CD14-positive monocyte (primary cell): Measurements from ENCODE around the gene AP4E1. TPM values are rescaled to one million over a fixed set of nuclear protein-coding genes. Genes with fewer than 3 reads are reported as not detected.
A peak's percentile ranks its signal among the peaks of the same experiment; 100 is the strongest.

Source experiments
- DNase-seq, 3 donors: peaks; one replicate each; pipeline ENCODE4 v3.0.0-alpha.2; 2011 to 2022
- H2AFZ ChIP-seq: 2 replicates; pipeline ENCODE4 v1.6.0; 2012; ENCODE audit warnings: mild to moderate bottlenecking, low read depth, low read length, inconsistent platforms; ENCODE audit not compliant: insufficient read depth, poor library complexity, severe bottlenecking
- H3K27ac ChIP-seq, 2 donors: 1 replicate in 1 of 2; 2 replicates in 1 of 2; pipeline ENCODE4 v1.5.1; 2012 to 2013; ENCODE audit warnings: low read length in 2 of 2, control low read depth in 1 of 2, inconsistent platforms in 1 of 2, low read depth in 1 of 2, mild to moderate bottlenecking in 1 of 2
- H3K27me3 ChIP-seq, 2 donors: one replicate each; pipeline versions ENCODE4 v1.6.0 to v1.6.1; 2011 to 2013; ENCODE audit warnings: low read length in 2 of 2; ENCODE audit not compliant: control insufficient read depth in 2 of 2, insufficient read depth in 2 of 2
- H3K36me3 ChIP-seq, 2 donors: replicated peaks in 1 of 2; 1 replicate in 1 of 2; 2 replicates in 1 of 2; pipeline versions ENCODE4 v1.5.1 to v1.6.1; 2012 to 2013; ENCODE audit warnings: low read length in 2 of 2, control low read depth in 1 of 2, inconsistent platforms in 1 of 2, mild to moderate bottlenecking in 1 of 2; ENCODE audit not compliant: insufficient read depth in 2 of 2, control insufficient read depth in 1 of 2
- H3K4me1 ChIP-seq, 2 donors: 1 replicate in 1 of 2; 2 replicates in 1 of 2; pipeline versions ENCODE4 v1.5.1 to v1.6.1; 2012 to 2013; ENCODE audit warnings: low read length in 2 of 2, control low read depth in 1 of 2, inconsistent platforms in 1 of 2, mild to moderate bottlenecking in 1 of 2, moderate library complexity in 1 of 2; ENCODE audit not compliant: insufficient read depth in 2 of 2, control insufficient read depth in 1 of 2
- H3K4me2 ChIP-seq: replicated peaks from 2 replicates; pipeline ENCODE3; 2012; ENCODE audit warnings: low read length, moderate library complexity, mild to moderate bottlenecking; ENCODE audit not compliant: poor library complexity, severe bottlenecking; ENCODE audit errors: extremely low read depth
- H3K4me3 ChIP-seq, 3 experiments: fragments of 200-600 bp in 1 of 3; sonication (generic) in 1 of 3; replicated peaks in 1 of 3; 1 replicate in 2 of 3; 2 replicates in 1 of 3; pipeline ENCODE4 v1.5.1; 2011 to 2013; ENCODE audit warnings: low read length in 3 of 3, mild to moderate bottlenecking in 3 of 3, control low read depth in 2 of 3, low read depth in 2 of 3, inconsistent platforms in 1 of 3, moderate library complexity in 1 of 3
- H3K79me2 ChIP-seq: 2 replicates; pipeline ENCODE4 v1.6.0; 2012; ENCODE audit warnings: mild to moderate bottlenecking, control low read depth, inconsistent platforms, low read length, moderate library complexity; ENCODE audit not compliant: insufficient read depth
- H3K9ac ChIP-seq: 2 replicates; pipeline ENCODE4 v1.6.0; 2017; ENCODE audit warnings: low read length, mild to moderate bottlenecking; ENCODE audit not compliant: insufficient read depth, poor library complexity, severe bottlenecking
- H3K9me3 ChIP-seq, 2 donors: replicated peaks in 1 of 2; 1 replicate in 1 of 2; 2 replicates in 1 of 2; pipeline versions ENCODE4 v1.5.1 to v1.6.1; 2012 to 2013; ENCODE audit warnings: low read length in 2 of 2, control low read depth in 1 of 2; ENCODE audit not compliant: control insufficient read depth in 1 of 2, insufficient read depth in 1 of 2
- H4K20me1 ChIP-seq: 2 replicates; pipeline ENCODE4 v1.6.0; 2012; ENCODE audit warnings: mild to moderate bottlenecking, low read length, control low read depth, moderate library complexity; ENCODE audit not compliant: insufficient read depth
- H3K27ac Mint-ChIP-seq, 7 donors: one replicate each; pipeline ENCODE4 v1.8.0; 2020; ENCODE audit warnings: mild to moderate bottlenecking in 7 of 7, mixed read lengths in 7 of 7, moderate library complexity in 6 of 7, inconsistent platforms in 2 of 7
- H3K27me3 Mint-ChIP-seq, 3 donors: one replicate each; pipeline ENCODE4 v1.8.0; 2021 to 2022; ENCODE audit warnings: low read depth in 3 of 3, mild to moderate bottlenecking in 3 of 3, mixed read lengths in 3 of 3, moderate library complexity in 3 of 3, inconsistent platforms in 1 of 3
- H3K36me3 Mint-ChIP-seq, 2 donors: one replicate each; pipeline ENCODE4 v1.8.0; 2020; ENCODE audit warnings: mixed read lengths in 2 of 2, inconsistent platforms in 1 of 2, mild to moderate bottlenecking in 1 of 2
- H3K4me1 Mint-ChIP-seq: one replicate; pipeline ENCODE4 v1.8.0; 2020; ENCODE audit warnings: mild to moderate bottlenecking, mixed read lengths
- H3K4me3 Mint-ChIP-seq, 2 donors: one replicate each; pipeline ENCODE4 v1.8.0; 2020; ENCODE audit warnings: mild to moderate bottlenecking in 2 of 2, mixed read lengths in 2 of 2, moderate library complexity in 1 of 2
- H3K9me3 Mint-ChIP-seq, 7 donors: one replicate each; pipeline ENCODE4 v1.8.0; 2020 to 2022; ENCODE audit warnings: mixed read lengths in 7 of 7, mild to moderate bottlenecking in 6 of 7, moderate library complexity in 6 of 7, inconsistent platforms in 2 of 7
- WGBS: methylation state at CpG from one replicate; pipeline ENCODE4 v1.1.5; 2013; ENCODE audit warnings: missing lambda C conversion rate; ENCODE audit not compliant: insufficient coverage; 5-methylcytosine and 5-hydroxymethylcytosine counted together
- intact Hi-C, 2 donors: fragments of 100-400 bp; cut with micrococcal nuclease; formaldehyde crosslinking; loops; one replicate each; pipeline versions ENCODE4 v1.15.0 to v1.15.1; 2023
- polyA plus RNA-seq, 3 donors: library from polyadenylated mRNA; depleted of rRNA in 1 of 3; unstranded in 2 of 3; stranded (reverse) in 1 of 3; fragments of 300-500 nt in 2 of 3; fragments of >200 nt in 1 of 3; fragmentation: Illumina TruSeq in 2 of 3; gene quantifications; 1 replicate in 2 of 3; 2 replicates in 1 of 3; pipeline ENCODE4 v1.2.3, GENCODE V29; 2012 to 2021
- TF ChIP-seq, protein P1 (sequence below): fragments of 200-600 bp; IDR thresholded peaks from one replicate; pipeline ENCODE4 v1.8.0; 2022; ENCODE audit warnings: antibody characterized with exemption, mild to moderate bottlenecking

The AP4E1 gene
- polyA plus RNA-seq, 3 donors = 4.1 to 7.7 (median 5.3) TPM

DNA sequence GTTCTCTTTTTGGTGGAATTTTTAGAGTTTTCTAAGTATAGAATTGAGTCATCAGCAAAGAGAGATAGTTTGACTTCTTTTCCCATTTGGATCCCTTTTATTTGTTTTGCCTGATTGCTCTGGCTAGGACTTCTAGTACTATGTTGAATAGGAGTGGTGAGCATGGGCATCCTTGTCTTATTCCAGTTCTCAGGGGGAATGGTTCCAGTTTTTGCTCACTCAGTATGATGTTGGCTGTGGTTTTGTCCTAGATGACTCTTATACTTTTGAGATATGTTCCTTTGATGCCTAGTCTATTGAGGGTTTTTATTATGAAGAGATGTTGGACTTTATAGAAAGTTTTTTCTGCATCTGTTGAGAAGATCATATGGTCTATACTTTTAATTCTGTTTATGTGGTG, 113.7 kb downstream of the AP4E1 start:
- Mint-ChIP-seq H3K27ac (no peak overlapping the region), H3K9me3 (peaks cover 2 to 14% (median 8%) of the 10 kb centered on the region in 7 donors), H3K36me3 (no peaks in the 10 kb centered on the region), H3K4me1 (no peaks in the 10 kb centered on the region), H3K27me3 (peaks cover 0 to 8% (median 4%) of the 10 kb centered on the region in 3 donors), H3K4me3 (no peak overlapping the region)
- no peaks in the 10 kb centered on the region for H3K27me3 ChIP-seq
- no peaks in the 10 kb centered on the region for H4K20me1 ChIP-seq
- no peak overlapping the region for H3K4me2 ChIP-seq
- DNase-seq = no peak
- no peaks in the 10 kb centered on the region for H3K36me3 ChIP-seq
- no peak overlapping the region for H3K27ac ChIP-seq
- H2AFZ ChIP-seq = no peak overlapping the region
- intact Hi-C loops = no loop called here
- no peaks in the 10 kb centered on the region for H3K4me1 ChIP-seq
- H3K79me2 ChIP-seq = no peaks in the 10 kb centered on the region
- no peak overlapping the region for H3K9ac ChIP-seq
- peaks cover 0 to 3% of the 10 kb centered on the region in 2 donors for H3K9me3 ChIP-seq
- TF ChIP-seq, protein P1, sequence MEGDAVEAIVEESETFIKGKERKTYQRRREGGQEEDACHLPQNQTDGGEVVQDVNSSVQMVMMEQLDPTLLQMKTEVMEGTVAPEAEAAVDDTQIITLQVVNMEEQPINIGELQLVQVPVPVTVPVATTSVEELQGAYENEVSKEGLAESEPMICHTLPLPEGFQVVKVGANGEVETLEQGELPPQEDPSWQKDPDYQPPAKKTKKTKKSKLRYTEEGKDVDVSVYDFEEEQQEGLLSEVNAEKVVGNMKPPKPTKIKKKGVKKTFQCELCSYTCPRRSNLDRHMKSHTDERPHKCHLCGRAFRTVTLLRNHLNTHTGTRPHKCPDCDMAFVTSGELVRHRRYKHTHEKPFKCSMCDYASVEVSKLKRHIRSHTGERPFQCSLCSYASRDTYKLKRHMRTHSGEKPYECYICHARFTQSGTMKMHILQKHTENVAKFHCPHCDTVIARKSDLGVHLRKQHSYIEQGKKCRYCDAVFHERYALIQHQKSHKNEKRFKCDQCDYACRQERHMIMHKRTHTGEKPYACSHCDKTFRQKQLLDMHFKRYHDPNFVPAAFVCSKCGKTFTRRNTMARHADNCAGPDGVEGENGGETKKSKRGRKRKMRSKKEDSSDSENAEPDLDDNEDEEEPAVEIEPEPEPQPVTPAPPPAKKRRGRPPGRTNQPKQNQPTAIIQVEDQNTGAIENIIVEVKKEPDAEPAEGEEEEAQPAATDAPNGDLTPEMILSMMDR = no peak
- H3K4me3 ChIP-seq = no peak overlapping the region

DNA sequence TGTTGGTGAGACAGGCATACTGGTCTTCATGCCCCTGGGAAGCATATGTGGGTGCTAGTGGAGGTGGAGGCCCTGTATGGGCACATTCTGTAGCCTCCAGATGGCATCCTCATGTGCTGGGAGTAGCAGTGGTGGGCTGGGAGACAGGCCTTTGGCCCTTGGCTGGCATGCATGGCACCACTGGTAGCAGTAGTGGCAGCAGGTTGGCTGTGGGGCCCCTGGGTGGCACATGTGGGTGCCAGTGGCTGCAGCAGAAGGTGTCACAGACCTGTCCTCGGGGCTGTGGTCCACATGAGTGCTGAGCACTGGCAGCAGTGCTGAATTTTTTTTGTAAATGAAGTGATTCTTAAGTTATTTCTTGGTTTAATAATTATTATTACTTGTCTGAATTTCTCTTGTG, 115.0 kb downstream of the AP4E1 start:
- no peaks in the 10 kb centered on the region for H3K4me1 Mint-ChIP-seq
- Histone ChIP-seq H3K4me2 (no peak overlapping the region), H2AFZ (no peak overlapping the region), H4K20me1 (no peaks in the 10 kb centered on the region), H3K4me3 (no peak overlapping the region), H3K27ac (no peak overlapping the region), H3K27me3 (no peaks in the 10 kb centered on the region), H3K9ac (no peak overlapping the region), H3K36me3 (no peaks in the 10 kb centered on the region), H3K4me1 (no peaks in the 10 kb centered on the region), H3K79me2 (no peaks in the 10 kb centered on the region), H3K9me3 (peaks cover 0 to 3% of the 10 kb centered on the region in 2 donors)
- H3K36me3 Mint-ChIP-seq = no peaks in the 10 kb centered on the region
- TF ChIP-seq, protein P1 = no peak
- H3K27me3 Mint-ChIP-seq = peaks cover 2 to 10% (median 3%) of the 10 kb centered on the region in 3 donors
- 100% methylated on average over 1 of the region's 1 CpG for WGBS
- H3K27ac Mint-ChIP-seq = peak overlapping the region in 1 of 7 donors; percentile 10
- intact Hi-C loops = no loop called here
- H3K9me3 Mint-ChIP-seq = peaks cover 2 to 14% (median 9%) of the 10 kb centered on the region in 7 donors
- no peak overlapping the region for H3K4me3 Mint-ChIP-seq
- no peak for DNase-seq
